ENCODE results near the gene MBP.
"Not testable (repeated sequence)": the region's sequence is repeated elsewhere in the genome, so short reads cannot be mapped to it uniquely, and the experiment has no call there.

The MBP gene

GRCh38 chr18:77021075-77021474 is 111.5 kb downstream of the MBP start:
- DNase-seq: no peak

- DNase-seq: no peak
Observed at GRCh38 chr18:77020561-77020960, 112.0 kb downstream of the MBP start.

- no peak for DNase-seq
Observed at GRCh38 chr18:77019641-77020040, 112.9 kb downstream of the MBP start.

DNA sequence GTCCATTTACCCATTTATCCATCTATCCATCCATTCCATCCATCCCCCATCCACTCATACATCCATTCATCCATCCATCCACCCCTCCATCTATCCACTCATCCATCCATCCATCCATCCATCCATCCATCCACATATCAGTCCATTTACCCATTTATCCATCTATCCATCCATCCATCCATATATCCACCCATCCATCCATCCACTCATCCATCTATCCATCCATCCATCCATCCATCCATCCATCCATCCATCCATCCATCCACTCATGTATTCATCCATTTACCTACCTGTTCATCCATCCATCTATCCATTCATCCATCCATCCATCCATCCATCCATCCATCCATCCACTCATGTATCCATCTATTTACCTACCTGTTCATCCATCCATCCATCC is 113.9 kb downstream of the MBP start:
- not testable (repeated sequence) for DNase-seq

DNA sequence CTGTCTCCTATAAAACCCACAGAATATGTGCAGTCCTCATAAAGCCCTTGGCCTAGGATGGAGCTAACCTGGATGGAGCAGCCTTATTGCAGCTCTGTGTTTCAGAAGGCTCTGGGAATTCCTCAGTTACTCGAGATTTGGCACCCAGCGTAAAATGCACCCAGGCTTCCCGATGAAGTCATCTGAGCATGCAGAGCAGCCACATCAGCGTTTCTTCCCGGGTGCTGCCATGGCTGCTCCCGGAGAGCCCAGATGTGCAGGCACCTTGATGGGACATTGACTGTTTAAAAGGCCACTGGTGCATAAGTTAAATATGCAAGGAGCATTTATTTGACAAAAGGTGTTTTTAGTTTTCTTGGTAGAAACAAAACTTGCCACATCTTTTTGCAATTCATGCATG is 115.2 kb downstream of the MBP start:
- no peak for DNase-seq

DNA sequence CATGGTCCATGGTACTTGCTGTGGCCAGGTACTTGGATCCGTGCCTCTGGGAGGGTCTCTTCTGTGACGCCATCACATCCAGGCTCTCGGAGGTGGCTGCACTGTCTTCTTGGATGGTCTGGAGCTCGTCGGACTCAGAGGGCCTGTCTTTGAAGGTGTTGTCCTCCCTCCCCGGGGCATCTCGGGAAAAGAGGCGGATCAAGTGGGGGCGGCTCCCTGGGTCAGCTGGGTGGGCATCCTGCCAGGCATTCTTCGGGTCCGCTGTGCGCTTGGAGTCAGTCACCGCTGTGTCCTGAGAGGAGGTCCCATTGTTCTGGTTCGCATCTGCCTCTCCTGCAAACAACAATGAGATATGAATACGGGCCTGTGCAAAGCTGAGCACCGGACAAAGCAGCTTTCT is 115.6 kb downstream of the MBP start:
- no peak for DNase-seq

DNA sequence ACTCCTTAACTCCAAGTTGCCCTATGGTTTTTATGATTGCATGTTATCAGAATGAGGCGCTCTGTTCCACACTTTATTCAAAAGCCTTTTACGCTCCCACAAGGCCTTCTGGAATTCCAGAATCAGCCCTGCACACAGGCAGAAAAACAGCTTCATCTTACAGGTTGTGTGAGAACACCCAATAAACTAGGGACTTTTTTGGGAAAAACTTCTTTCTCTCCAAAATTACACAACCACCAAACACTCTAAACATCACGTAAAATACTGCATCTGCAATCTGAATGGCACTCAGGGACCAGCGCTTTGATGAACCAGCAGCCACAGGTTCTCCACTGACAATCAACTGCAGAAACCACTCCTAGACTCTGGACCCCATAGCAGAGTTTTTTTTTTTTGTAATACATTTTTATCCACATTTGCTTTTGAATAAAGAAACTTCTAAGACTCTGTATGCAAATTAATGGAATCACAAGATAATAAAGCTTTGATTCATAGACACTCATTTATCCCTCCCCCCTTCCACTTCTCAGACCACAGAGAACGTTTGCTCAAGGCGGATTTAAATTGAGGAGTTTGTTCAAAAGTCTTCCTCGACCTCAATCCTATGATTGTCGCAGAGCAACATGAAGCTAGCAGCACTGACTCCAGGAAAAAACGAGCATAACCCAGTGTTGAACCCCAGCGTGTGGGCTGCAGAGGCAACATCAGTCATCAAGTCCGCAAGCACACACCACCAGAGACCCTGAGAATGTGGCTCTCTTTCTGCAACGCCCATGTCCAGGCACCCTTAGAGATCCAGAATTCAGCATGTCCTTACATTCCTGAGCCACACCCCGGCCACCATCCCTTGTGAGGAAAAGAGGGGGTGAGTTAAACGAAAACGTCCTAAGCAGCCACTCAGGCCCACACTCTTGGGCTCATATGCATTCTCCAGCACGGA is 116.5 kb downstream of the MBP start:
- DNase-seq: no peak

DNA sequence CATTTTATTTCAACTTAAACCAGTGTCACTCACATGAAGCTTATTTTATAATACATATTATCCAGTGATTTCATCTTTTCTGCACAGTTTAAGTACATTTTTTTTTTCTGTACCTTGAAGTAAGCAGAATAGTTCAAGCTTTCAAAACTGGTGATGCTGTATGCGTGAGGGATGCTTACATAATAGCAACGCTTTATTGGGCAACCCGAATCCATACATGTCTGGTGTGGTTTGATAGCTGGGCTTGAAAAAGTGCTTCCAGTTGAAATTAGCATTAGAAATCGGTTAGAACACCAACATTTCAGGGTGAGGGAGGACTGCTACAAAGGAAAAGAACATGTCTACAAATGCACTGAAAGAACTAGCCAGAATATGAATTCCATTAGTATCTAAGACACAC is 117.4 kb downstream of the MBP start:
- no peak for DNase-seq

- DNase-seq: no peak
Observed at GRCh38 chr18:77014538-77014937, 118.0 kb downstream of the MBP start.

GRCh38 chr18:77013811-77014521 is 118.6 kb downstream of the MBP start:
- no peak for DNase-seq

DNA sequence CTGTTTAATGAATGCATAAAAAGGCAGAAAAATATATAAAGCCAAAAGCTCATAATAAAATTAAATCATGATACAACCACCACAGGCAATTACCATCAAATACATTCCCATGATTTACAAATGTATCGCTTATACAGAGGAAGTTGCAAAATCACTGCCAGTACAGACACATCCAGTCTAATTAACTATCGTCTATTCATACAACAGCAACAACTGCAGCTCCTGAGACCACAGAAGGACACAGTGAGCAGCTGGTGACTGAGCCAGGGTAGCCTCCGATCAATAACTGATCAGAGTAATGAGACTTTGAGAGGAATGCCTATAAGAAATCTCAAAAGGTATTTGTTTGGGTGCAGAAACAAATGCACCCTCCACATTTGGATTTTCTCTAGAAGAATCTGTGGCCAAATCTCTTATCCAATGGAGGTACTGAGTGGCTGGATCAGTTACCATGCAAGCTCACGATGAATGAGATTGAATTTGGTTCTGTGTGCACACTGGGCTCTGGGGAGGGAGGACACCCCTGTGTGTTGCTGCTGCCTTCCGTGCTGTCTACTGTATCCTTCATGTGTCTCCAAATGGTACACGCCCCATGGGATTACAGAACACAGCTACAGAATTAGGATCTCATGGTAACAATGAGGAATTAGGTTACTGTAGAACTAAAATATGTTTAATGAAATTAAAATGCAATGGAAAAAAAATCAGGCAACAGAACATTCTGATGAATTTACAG is 119.6 kb downstream of the MBP start:
- no peak for DNase-seq

- peak in 1 of 2 experiments; percentile 11 for DNase-seq
Observed at GRCh38 chr18:77012120-77012519, 120.5 kb downstream of the MBP start.

DNA sequence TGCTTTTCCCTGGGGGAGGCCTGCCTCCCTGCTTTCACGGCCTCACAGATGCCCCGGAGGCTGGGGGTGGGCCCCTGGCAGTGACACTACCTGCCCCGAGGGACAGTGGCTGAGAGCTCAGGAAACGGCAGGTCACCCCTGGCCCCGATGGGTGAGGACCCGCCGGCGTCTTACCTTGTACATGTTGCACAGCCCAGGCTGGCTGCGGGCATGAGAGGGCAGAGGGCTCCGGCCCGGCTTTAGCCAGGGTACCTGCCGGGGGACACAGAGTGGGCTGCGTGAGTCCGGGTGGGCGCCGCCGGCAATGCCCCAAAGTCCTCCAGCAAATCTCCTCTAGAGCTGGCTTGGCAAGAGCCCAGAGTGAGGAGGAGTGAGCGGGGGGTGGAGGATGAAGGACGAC is 122.9 kb downstream of the MBP start:
- peak in 1 of 2 experiments; percentile 13 for DNase-seq

GRCh38 chr18:77008576-77009315 is 123.8 kb downstream of the MBP start:
- peak in 1 of 2 experiments; percentile 12 for DNase-seq

DNA sequence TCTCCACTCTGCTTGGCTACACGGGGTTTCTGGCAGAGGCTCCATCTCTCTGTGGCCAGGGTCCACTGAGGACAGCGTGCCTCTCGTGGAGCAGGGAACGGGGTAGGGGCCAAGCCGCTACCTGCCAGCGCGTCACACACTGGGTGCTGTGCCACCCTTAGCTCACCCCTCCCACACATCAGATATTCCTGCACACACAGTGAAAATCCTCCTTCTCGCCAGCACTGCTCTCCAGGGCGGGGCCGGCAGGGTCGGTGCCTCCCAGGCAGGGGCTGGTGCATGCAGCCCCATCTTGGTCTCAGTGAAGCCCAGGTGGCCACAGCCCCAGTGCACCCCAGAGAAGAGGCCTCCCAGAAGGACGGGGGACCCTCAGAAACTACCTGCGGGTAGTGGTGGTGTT is 124.6 kb downstream of the MBP start:
- no peak for DNase-seq

- DNase-seq: no peak
Observed at GRCh38 chr18:77007251-77007650, 125.3 kb downstream of the MBP start.

DNA sequence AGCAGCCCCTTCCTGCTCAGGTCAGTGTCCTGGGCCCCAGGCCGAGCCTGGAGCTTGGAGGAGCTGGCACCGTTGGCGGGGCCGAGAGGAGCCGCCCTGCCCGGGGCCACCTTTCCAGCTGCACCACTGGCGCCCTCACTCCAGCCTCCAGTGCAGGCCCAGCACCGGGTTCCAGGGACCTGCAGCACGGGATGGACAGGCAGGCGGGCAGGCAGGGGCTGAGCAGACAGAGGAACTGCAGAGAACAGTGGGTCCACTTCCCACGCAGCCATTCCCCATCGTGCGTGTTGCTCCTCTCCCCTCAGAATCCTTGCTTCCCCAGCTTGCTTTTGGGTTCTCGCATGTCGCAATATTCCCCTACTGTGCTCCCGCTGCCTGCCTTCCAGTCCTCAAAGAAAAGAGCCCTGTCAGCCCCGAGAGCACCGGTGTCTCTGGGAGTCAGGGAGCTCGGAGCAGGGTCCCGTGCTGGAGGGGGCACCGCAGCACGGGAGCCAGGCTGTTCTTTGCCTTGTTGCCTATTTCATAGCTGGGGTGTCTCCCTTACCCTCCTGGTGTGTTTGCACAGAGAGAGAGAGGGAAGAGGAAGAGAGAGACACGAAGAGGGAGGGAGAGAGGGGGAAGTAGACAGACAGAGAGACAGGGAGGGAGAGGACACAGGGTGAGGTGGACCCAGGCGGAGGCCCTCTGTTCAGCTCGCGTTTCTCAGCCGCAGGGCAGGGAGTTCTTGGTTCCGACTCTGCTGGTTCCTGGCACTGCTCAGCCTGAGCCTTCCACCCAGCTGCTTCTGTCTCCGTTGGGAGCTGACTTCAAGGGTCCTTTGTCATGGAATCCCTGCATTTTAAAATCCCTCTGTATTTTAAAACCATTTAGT is 126.0 kb downstream of the MBP start:
- DNase-seq: peak in 1 of 2 experiments; percentile 11

- no peak for DNase-seq
Observed at GRCh38 chr18:77005651-77006195, 126.9 kb downstream of the MBP start.

- peak; percentile 26 to 29 for DNase-seq
Observed at GRCh38 chr18:77004555-77005380, 127.8 kb downstream of the MBP start.

DNA sequence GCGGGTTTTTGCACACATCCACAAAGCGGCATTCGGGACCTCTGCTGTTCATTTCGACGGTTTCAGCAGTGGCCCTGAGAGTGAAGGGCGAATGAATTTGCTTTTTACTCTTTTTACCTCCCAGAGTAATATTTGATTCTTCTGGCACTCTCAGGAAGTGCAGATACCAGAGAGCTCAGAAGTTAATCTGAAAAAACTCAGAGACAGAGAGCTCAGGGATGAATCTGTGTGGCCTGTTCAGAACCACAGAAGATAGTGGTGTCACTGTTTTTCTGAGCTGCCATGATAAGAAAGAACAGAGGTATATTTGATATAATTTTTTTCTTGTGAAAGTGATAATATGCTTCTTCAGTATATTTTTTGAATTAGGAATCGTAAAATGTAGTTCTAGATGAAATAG is 129.3 kb downstream of the MBP start:
- peak in 1 of 2 experiments; percentile 10 for DNase-seq

Data from activated T-cell treated with anti-CD3 and anti-CD28 coated beads, Interleukin-2, amount 50 U/mL, for 48 hours (primary cell).